Glutamatergic neuron (in vitro differentiated cells): ENCODE measurements around the gene SHQ1. TPM values are rescaled to one million over a fixed set of nuclear protein-coding genes. Genes with fewer than 3 reads are reported as not detected.

ENCODE experiments used
- DNase-seq: peaks from one replicate; pipeline ENCODE4 v3.0.0; 2022
- H3K27ac Mint-ChIP-seq: one replicate; pipeline ENCODE4 v1.8.0; 2020; ENCODE audit warnings: mild to moderate bottlenecking, mixed read lengths, inconsistent platforms; ENCODE audit not compliant: unreplicated experiment
- H3K27me3 Mint-ChIP-seq: one replicate; pipeline ENCODE4 v1.8.0; 2020; ENCODE audit warnings: mild to moderate bottlenecking, moderate library complexity, mixed read lengths, inconsistent platforms; ENCODE audit not compliant: unreplicated experiment
- H3K36me3 Mint-ChIP-seq: one replicate; pipeline ENCODE4 v1.8.0; 2020; ENCODE audit warnings: mild to moderate bottlenecking, mixed read lengths, inconsistent platforms; ENCODE audit not compliant: unreplicated experiment
- H3K4me1 Mint-ChIP-seq: one replicate; pipeline ENCODE4 v1.8.0; 2020; ENCODE audit warnings: mild to moderate bottlenecking, low read depth, mixed read lengths, inconsistent platforms; ENCODE audit not compliant: unreplicated experiment
- H3K4me3 Mint-ChIP-seq: one replicate; pipeline ENCODE4 v1.8.0; 2020; ENCODE audit warnings: mild to moderate bottlenecking, mixed read lengths, inconsistent platforms; ENCODE audit not compliant: unreplicated experiment
- H3K9me3 Mint-ChIP-seq: one replicate; pipeline ENCODE4 v1.8.0; 2020; ENCODE audit warnings: mild to moderate bottlenecking, moderate library complexity, mixed read lengths, inconsistent platforms; ENCODE audit not compliant: unreplicated experiment
- total RNA-seq: library from RNA; stranded (reverse); fragmentation: NEBNext Ultra II Directional; extraction: Animal tissue kit (Norgen Biotek cat#: 25700); gene quantifications from one replicate; pipeline ENCODE4 v1.2.1, GENCODE V29; 2021; ENCODE audit not compliant: unreplicated experiment
- TF ChIP-seq, protein P1 (sequence below): fragments of 200-600 bp; sonication (generic); IDR thresholded peaks from one replicate; pipeline ENCODE4 v1.5.0; 2021; ENCODE audit not compliant: partially characterized antibody, unreplicated experiment

SHQ1 gene
- total RNA-seq, 1 donor from 2014 or later = 14.4 TPM

DNA sequence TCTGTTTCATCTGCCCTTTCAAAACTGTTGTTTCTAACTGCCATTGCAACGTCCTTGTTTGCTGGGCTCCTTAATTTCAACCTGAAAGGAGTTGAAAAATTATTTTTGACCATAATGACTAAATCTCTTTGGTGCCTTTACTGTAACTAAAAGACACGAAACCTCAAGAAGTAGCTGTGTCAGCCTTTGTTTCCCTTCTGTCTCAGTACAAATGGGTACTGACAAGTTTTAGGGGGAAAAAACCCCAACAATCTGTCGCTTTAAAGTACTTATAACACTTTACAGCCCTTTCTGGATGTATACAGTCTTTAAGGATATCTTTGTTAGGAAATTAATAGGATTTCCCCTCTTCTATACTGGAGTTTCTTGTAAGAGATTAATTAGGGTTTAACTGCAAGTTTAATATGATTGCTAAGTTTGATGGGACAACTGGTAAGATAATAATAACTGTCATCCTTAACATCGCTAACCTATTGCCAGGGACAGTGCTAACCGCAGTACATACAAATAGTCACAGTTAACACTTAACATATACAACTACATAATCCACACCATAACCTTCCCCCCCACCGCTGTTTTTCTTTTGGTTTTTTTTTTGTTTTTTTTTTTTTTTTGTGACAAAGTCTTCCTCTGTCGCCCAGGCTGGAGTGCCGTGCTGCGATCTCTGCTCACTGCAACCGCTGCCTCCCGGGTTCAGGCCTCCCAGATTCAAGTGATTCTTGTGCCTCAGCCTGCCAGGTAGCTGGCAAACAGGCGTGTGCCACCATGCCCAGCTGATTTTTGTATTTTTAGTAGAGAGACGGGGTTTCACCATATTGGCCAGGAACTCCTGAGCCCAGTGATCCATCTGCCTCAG, 41.3 kb upstream of the SHQ1 start:
- H3K4me3 Mint-ChIP-seq = peak overlapping the region; percentile 82
- peaks cover 1% of the 10 kb centered on the region for H3K27me3 Mint-ChIP-seq
- peaks cover 33% of the 10 kb centered on the region for H3K4me1 Mint-ChIP-seq
- H3K36me3 Mint-ChIP-seq = peaks cover 5% of the 10 kb centered on the region
- TF ChIP-seq, protein P1, sequence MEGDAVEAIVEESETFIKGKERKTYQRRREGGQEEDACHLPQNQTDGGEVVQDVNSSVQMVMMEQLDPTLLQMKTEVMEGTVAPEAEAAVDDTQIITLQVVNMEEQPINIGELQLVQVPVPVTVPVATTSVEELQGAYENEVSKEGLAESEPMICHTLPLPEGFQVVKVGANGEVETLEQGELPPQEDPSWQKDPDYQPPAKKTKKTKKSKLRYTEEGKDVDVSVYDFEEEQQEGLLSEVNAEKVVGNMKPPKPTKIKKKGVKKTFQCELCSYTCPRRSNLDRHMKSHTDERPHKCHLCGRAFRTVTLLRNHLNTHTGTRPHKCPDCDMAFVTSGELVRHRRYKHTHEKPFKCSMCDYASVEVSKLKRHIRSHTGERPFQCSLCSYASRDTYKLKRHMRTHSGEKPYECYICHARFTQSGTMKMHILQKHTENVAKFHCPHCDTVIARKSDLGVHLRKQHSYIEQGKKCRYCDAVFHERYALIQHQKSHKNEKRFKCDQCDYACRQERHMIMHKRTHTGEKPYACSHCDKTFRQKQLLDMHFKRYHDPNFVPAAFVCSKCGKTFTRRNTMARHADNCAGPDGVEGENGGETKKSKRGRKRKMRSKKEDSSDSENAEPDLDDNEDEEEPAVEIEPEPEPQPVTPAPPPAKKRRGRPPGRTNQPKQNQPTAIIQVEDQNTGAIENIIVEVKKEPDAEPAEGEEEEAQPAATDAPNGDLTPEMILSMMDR = no peak
- H3K9me3 Mint-ChIP-seq = no peaks in the 10 kb centered on the region
- DNase-seq = no peak
- H3K27ac Mint-ChIP-seq = peak overlapping the region; percentile 40

DNA sequence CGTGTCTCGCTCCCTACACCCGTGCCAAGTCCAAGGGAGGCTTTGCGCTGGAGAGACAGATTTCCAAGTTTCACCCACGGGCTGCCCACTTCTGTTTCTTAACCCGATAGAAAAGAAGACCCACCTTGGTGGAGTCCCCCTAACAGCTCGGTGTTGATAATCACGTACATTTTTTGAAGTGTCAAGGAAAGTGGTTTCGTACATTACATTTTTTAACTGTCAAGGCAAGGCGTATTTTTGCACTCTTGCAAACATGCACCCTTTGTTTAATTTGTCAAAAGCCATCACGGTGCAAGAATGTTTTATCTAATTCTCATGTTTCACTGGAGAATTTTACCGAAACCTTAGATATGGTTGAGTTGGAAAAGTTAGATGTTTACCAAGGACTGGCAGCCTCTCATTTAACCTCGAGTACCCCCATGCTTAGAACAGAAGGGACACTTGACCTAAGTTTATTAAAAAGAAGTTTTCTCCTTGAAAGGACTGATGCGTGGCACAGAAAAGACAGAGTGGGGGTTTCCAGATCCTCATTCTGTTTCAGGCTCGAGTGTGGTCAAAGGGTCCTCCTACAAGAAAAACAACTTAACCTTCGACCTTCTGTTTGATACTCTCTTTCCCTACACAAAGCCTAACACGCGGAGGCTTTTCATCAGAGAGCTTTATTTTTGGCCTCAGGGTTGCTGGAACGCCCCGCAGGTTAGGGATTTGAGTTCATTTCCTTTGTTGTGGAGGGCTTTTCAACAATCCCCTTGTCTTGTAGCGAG, 40.5 kb upstream of the SHQ1 start:
- no peak for DNase-seq
- Mint-ChIP-seq H3K36me3 (peaks cover 5% of the 10 kb centered on the region), H3K9me3 (no peaks in the 10 kb centered on the region), H3K4me3 (peak overlapping the region; percentile 82), H3K27ac (peak overlapping the region; percentile 40), H3K4me1 (peaks cover 32% of the 10 kb centered on the region), H3K27me3 (peaks cover 1% of the 10 kb centered on the region)
- TF ChIP-seq, protein P1 = no peak

DNA sequence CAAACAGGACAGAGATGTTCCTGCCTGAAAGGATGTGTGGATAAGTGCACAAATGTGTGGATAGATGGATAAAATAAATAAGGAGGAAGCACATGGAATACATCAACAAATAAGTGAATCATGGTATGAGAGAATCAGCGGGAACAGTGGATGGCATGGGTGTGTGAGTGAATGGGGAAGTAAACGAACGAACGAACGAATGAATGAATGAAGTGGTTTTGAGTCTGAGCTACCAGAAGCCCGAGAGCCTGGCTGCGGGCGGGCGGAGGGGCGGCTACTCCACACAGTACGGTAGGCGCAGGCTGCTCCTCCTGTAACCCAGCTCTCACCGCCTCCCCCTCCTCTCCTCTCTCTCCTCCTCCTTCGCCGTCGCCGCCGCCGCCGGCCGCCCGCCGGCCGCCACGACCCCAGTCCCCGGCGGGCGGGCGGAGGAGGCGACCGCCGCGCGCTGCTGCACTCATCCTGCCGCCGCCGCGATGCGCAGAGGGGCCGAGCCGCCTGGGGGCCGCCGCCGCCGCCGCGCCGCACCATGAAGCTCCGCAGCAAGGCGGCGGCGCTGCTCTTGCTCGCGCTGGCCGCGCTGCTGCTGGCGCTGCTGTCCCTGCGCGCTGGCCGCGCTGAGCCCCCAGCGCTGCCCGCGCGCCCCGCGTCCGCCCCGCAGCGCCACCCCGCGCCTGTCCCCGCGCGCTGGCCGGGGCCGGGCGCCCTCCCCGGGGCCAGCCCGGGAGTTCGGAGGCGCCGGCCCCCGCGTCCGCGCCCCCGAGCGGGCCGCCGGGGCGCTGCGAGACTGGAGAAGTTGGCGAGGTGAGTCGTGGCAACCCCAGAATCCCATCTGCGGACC, 39.7 kb upstream of the SHQ1 start, which contains the start of gene GXYLT2:
Gene GXYLT2, plus strand, starts transcription at position 342 of the 841 bp plus-strand sequence. Its CDS starts 188 bp downstream, at position 530.
- Mint-ChIP-seq H3K9me3 (no peaks in the 10 kb centered on the region), H3K4me3 (peak within 1 kb of the TSS; percentile 85), H3K27me3 (peaks cover 1% of the 10 kb centered on the region), H3K27ac (peak within 1 kb of the TSS; percentile 59), H3K4me1 (peaks cover 27% of the 10 kb centered on the region), H3K36me3 (no peaks in the 10 kb centered on the region)
- peak; percentile 85 for DNase-seq
- TF ChIP-seq, protein P1 = no peak

DNA sequence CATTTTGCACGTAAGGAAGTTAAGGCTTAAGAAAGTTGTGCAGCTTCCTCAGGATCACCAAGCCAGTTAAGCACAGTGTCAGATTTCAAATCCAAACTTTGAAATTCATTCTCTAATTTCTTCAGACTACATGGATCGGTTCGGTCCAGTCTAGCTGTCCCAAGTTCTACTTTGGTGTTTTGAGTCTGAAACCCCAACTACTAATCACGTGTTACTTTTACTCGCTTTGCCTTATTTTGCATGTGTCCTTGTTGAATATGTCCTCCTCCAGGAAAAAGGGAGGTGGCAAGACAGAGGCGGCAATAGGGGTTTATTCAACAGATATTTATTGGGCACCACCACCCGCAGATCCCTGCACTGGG, 39.1 kb upstream of the SHQ1 start:
- Mint-ChIP-seq H3K4me3 (peak overlapping the region; percentile 85), H3K9me3 (no peaks in the 10 kb centered on the region), H3K36me3 (no peaks in the 10 kb centered on the region), H3K4me1 (peaks cover 27% of the 10 kb centered on the region), H3K27ac (peak overlapping the region; percentile 59), H3K27me3 (no peaks in the 10 kb centered on the region)
- DNase-seq = no peak
- TF ChIP-seq, protein P1 = no peak
